Breast epithelium (tissue), 3 donors: ENCODE results near the gene SLC2A10. TPM values are rescaled to one million over a fixed set of nuclear protein-coding genes. Genes with fewer than 3 reads are reported as not detected.

Experiments
- total RNA-seq, 3 donors: library from RNA; depleted of rRNA; stranded (reverse); fragments of >200 nt; gene quantifications; one replicate each; pipeline ENCODE4 v1.1.0, GENCODE V29; 2016

The SLC2A10 gene
- total RNA-seq, 3 donors from 2014 or later: 19.8 to 42.9 (median 26.9) TPM

Other genes starting within 250 kb of the SLC2A10 start
- gene ZNF334, start 196.1 kb upstream of the SLC2A10 start, total RNA-seq: 10 to 100 TPM in 1 of 3 donors, 1 to 10 TPM in 1, under 1 TPM in 1; 0.96 to 18.7 (median 8.2) TPM
- under 1 TPM in 1 of 3 donors, not detected in 2; 0.32 TPM for gene OCSTAMP, start 159.0 kb upstream of the SLC2A10 start, total RNA-seq
- 1 to 10 TPM; 1.3 to 2.9 (median 1.6) TPM for gene SLC13A3, start 58.2 kb upstream of the SLC2A10 start, total RNA-seq
- gene TP53RK, start 20.2 kb upstream of the SLC2A10 start, total RNA-seq: 10 to 100 TPM; 14.4 to 29.2 (median 27.1) TPM
- 10 to 100 TPM in 2 of 3 donors, 1 to 10 TPM in 1; 5.4 to 19.2 (median 12.5) TPM for gene EYA2, start 185.2 kb downstream of the SLC2A10 start, total RNA-seq